PC-3 (cell line): ENCODE results near the gene OPA3.

Experiments
- CTCF ChIP-seq: fragments of 300-600 bp; sonication (generic); conservative IDR thresholded peaks from 2 replicates; pipeline ENCODE4 v1.5.1; 2017; ENCODE audit warnings: antibody characterized with exemption, low read depth, mild to moderate bottlenecking, low read length
- EZH2 ChIP-seq: fragments of 300-600 bp; sonication (generic); IDR thresholded peaks from one replicate; pipeline ENCODE4 v1.6.1; 2017; ENCODE audit warnings: antibody characterized with exemption, mild to moderate bottlenecking, low read length; ENCODE audit not compliant: unreplicated experiment
- EZH2phosphoT487 ChIP-seq: fragments of 300-600 bp; sonication (generic); IDR thresholded peaks from 2 replicates; pipeline ENCODE4 v1.6.1; 2018; ENCODE audit warnings: mild to moderate bottlenecking, antibody characterized with exemption, low read length, borderline replicate concordance

GRCh38 chr19:45506246-45506988, 78.2 kb downstream of the OPA3 start:
- TF ChIP-seq EZH2phosphoT487 (no peak), CTCF (peak; percentile 67), EZH2 (no peak)
